Osteoblast (primary cell): ENCODE data around the gene ANXA4. TPM values are rescaled to one million over a fixed set of nuclear protein-coding genes. Genes with fewer than 3 reads are reported as not detected.

ENCODE experiments used
- DNase-seq: peaks from one replicate; pipeline ENCODE4 v3.0.0; 2011; ENCODE audit warnings: low spot score, mixed read lengths; ENCODE audit not compliant: insufficient read length; ENCODE audit errors: missing footprints
- H2AFZ ChIP-seq: 2 replicates; pipeline ENCODE4 v1.6.0; 2011; ENCODE audit warnings: mild to moderate bottlenecking, low read length
- H3K27ac ChIP-seq: 2 replicates; pipeline ENCODE4 v1.5.1; 2011; ENCODE audit warnings: mild to moderate bottlenecking, low read depth, low read length, moderate library complexity
- H3K27me3 ChIP-seq: 2 replicates; pipeline ENCODE4 v1.6.0; 2012; ENCODE audit warnings: mild to moderate bottlenecking, control low read depth, inconsistent platforms, low read length, moderate library complexity; ENCODE audit not compliant: insufficient read depth
- H3K36me3 ChIP-seq: 2 replicates; pipeline ENCODE4 v1.5.1; 2011; ENCODE audit warnings: mild to moderate bottlenecking, low read length, control low read depth, moderate library complexity; ENCODE audit not compliant: insufficient read depth
- H3K4me1 ChIP-seq: 2 replicates; pipeline ENCODE4 v1.5.1; 2011; ENCODE audit warnings: mild to moderate bottlenecking, low read length, control low read depth, moderate library complexity; ENCODE audit not compliant: insufficient read depth
- H3K4me2 ChIP-seq: 2 replicates; pipeline ENCODE4 v1.6.0; 2011; ENCODE audit warnings: mild to moderate bottlenecking, low read length; ENCODE audit not compliant: insufficient read depth
- H3K4me3 ChIP-seq: fragments of 200-600 bp; sonication (generic); 3 replicates; pipeline ENCODE4 v1.5.1; 2012; ENCODE audit warnings: mild to moderate bottlenecking, low read length, inconsistent platforms; ENCODE audit not compliant: insufficient read depth
- H3K79me2 ChIP-seq: 2 replicates; pipeline ENCODE4 v1.6.0; 2012; ENCODE audit warnings: mild to moderate bottlenecking, low read length, control low read depth, inconsistent platforms; ENCODE audit not compliant: insufficient read depth
- H3K9me3 ChIP-seq: 2 replicates; pipeline ENCODE4 v1.5.1; 2011; ENCODE audit warnings: low read depth, low read length, control low read depth
- H4K20me1 ChIP-seq: 2 replicates; pipeline ENCODE4 v1.6.0; 2012; ENCODE audit warnings: mild to moderate bottlenecking, low read length, control low read depth; ENCODE audit not compliant: insufficient read depth
- CTCF ChIP-seq: IDR thresholded peaks from 2 replicates; pipeline ENCODE4 v1.5.1; 2011; ENCODE audit warnings: mild to moderate bottlenecking, low read depth, low read length, moderate library complexity; ENCODE audit errors: extremely low read depth
- total RNA-seq: library from RNA; depleted of rRNA; stranded (reverse); fragments of >200 nt; gene quantifications from 2 replicates; pipeline ENCODE4 v1.2.3, GENCODE V29; 2012

Gene ANXA4
- total RNA-seq, 1 donor = 38.4 TPM

GRCh38 chr2:69764286-69765095 lies 22.6 kb downstream of the ANXA4 start:
- H3K79me2 ChIP-seq = peaks cover 35% of the 10 kb centered on the region
- no peak for TF ChIP-seq CTCF
- no peak for DNase-seq

GRCh38 chr2:69765096-69765380 lies 23.1 kb downstream of the ANXA4 start:
- no peak overlapping the region for H3K4me3 ChIP-seq
- no peaks in the 10 kb centered on the region for H3K27me3 ChIP-seq
- H2AFZ ChIP-seq = no peak overlapping the region
- no peaks in the 10 kb centered on the region for H4K20me1 ChIP-seq
- H3K9me3 ChIP-seq = no peaks in the 10 kb centered on the region
- TF ChIP-seq CTCF = no peak
- no peak overlapping the region for H3K27ac ChIP-seq
- peaks cover 21% of the 10 kb centered on the region for H3K4me1 ChIP-seq
- no peaks in the 10 kb centered on the region for H3K36me3 ChIP-seq
- H3K4me2 ChIP-seq = no peak overlapping the region
- DNase-seq = no peak
- H3K79me2 ChIP-seq = peaks cover 35% of the 10 kb centered on the region

More at GRCh38 chr2:69764286-69765095, 22.6 kb downstream of the ANXA4 start:
- Histone ChIP-seq H3K4me2 (no peak overlapping the region), H3K27ac (peak overlapping the region; percentile 14), H3K27me3 (no peaks in the 10 kb centered on the region), H3K36me3 (no peaks in the 10 kb centered on the region), H3K4me1 (peaks cover 17% of the 10 kb centered on the region), H3K4me3 (no peak overlapping the region), H4K20me1 (no peaks in the 10 kb centered on the region), H2AFZ (no peak overlapping the region), H3K9me3 (no peaks in the 10 kb centered on the region)

GRCh38 chr2:69766014-69766413 lies 24.1 kb downstream of the ANXA4 start:
- H3K79me2 ChIP-seq = peaks cover 39% of the 10 kb centered on the region
- DNase-seq = no peak
- H3K4me2 ChIP-seq = no peak overlapping the region
- no peak overlapping the region for H3K4me3 ChIP-seq
- H4K20me1 ChIP-seq = no peaks in the 10 kb centered on the region
- H2AFZ ChIP-seq = no peak overlapping the region
- TF ChIP-seq CTCF = no peak
- H3K36me3 ChIP-seq = no peaks in the 10 kb centered on the region
- H3K27ac ChIP-seq = no peak overlapping the region
- peaks cover 27% of the 10 kb centered on the region for H3K4me1 ChIP-seq
- H3K9me3 ChIP-seq = no peaks in the 10 kb centered on the region
- H3K27me3 ChIP-seq = no peaks in the 10 kb centered on the region

- peak; percentile 19 for TF ChIP-seq CTCF
- DNase-seq = peak; percentile 23
- H3K9me3 ChIP-seq = no peaks in the 10 kb centered on the region
- no peak overlapping the region for H3K4me2 ChIP-seq
- peaks cover 31% of the 10 kb centered on the region for H3K4me1 ChIP-seq
- peaks cover 42% of the 10 kb centered on the region for H3K79me2 ChIP-seq
- H3K27ac ChIP-seq = peak overlapping the region; percentile 55
- H3K4me3 ChIP-seq = no peak overlapping the region
- H2AFZ ChIP-seq = no peak overlapping the region
- no peaks in the 10 kb centered on the region for H3K27me3 ChIP-seq
- H4K20me1 ChIP-seq = no peaks in the 10 kb centered on the region
- H3K36me3 ChIP-seq = no peaks in the 10 kb centered on the region
Observed at GRCh38 chr2:69767034-69767433, 25.1 kb downstream of the ANXA4 start.
